Measurements from ENCODE around the gene TUBD1.
"Not testable (repeated sequence)": the region's sequence is repeated elsewhere in the genome, so short reads cannot be mapped to it uniquely, and the experiment has no call there.

TUBD1 gene

DNA sequence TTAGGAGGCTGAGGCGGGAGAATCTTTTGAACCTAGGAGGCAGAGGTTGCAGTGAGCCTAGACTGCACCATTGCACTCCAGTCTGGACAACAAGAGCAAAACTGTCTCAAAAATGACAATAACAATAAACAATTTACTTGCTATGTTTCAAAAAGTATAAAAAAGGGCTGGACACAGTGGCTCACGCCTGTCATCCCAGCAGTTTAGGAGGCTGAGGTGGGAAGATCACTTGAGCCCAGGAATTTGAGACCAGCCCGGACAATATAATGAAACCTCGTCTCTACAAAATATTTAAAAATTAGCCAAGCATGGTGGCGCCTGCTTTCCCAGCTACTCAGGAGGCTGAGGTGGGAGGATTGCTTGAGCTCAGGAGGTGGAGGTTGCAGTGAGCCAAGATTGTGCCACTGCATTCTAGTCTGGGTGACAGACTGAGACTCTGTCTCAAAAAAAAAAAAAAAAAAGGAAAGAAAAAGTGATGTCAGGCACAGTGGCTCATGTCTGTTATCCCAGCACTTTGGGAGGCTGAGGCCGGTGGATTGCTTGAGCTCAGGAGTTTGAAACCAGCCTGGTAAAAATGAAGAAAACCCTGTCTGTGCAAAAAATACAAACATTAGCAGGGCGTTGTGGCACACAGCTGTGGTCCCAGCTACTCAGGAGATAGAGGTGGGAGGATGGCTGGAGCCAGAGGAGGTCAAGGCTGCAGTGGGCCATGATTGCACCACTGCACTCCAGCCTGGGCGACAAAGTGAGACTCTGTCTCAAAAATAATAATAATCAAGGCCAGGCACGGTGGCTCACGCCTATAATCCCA, 38.6 kb downstream of the TUBD1 start:
- H3K36me3 ChIP-seq (ENCODE audit: insufficient read depth, low read length); H3K4me3 ChIP-seq (ENCODE audit: low read depth, low read length); H3K27me3 ChIP-seq (ENCODE audit: insufficient read depth, low read length); H3K79me2 ChIP-seq (ENCODE audit: control insufficient read depth, insufficient read depth, low read length, unreplicated experiment); H2AFZ ChIP-seq (ENCODE audit: low read length, unreplicated experiment): not testable (repeated sequence)
- Histone ChIP-seq H3K27ac (ENCODE audit: low read depth, low read length) (peak overlapping the region; percentile 73), H3K4me1 (ENCODE audit: control insufficient read depth, insufficient read depth, low read length, unreplicated experiment) (peaks cover 35% of the 10 kb centered on the region)

DNA sequence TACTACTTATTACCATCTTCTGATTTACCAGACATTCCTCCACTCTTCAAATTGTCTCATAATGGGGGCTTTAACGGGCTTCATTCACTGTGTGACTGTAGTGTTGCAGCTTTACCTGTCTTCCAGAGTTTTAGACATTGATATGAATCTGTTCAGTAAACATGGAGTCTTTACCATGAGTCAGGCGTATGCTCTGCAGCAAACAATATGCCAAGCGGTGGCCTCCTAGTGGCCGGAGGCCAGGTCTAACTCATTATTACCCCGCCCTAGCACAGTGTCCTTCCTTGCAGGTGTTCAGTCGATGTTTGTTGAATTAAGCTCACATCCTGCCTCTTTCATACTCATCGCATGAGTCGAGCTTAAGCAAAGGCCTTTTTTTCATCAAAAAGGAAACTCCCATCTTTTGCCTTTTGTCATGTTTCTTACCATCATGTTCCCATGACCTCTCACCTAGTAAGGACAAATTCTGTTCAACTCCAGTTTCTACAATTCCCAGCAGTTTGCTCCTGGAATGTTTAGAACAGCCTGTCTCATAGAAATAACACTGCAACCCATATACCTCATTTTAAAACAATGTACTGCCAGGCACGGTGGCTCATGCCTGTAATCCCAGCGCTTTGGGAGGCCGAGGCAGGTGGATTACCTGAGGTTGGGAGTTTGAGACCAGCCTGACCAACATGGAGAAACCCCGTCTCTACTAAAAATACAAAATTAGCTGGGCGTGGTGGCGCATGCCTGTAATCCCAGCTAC, 39.4 kb downstream of the TUBD1 start:
- H3K27ac ChIP-seq (ENCODE audit: low read depth, low read length), result peak overlapping the region; percentile 73
- no peaks in the 10 kb centered on the region for H3K36me3 ChIP-seq (ENCODE audit: insufficient read depth, low read length)
- H3K4me1 ChIP-seq (ENCODE audit: control insufficient read depth, insufficient read depth, low read length, unreplicated experiment), result peaks cover 39% of the 10 kb centered on the region
- no peaks in the 10 kb centered on the region for H3K27me3 ChIP-seq (ENCODE audit: insufficient read depth, low read length)
- H3K4me3 ChIP-seq (ENCODE audit: low read depth, low read length), result no peak overlapping the region
- no peaks in the 10 kb centered on the region for H3K79me2 ChIP-seq (ENCODE audit: control insufficient read depth, insufficient read depth, low read length, unreplicated experiment)
- no peak overlapping the region for H2AFZ ChIP-seq (ENCODE audit: low read length, unreplicated experiment)

DNA sequence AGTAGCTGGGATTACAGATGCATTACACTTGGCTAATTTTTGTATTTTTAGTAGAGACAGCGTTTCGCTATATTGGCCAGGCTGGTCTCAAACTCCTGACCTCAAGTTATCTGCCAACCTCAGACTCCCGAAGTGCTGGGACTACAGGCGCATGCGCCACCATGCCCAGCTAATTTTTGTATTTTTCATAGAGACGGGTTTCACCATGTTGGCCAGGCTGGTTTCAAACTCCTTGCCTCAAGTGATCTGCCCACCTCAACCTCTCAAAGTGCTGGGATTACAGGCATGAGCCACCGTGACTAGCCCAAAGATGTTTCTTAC, 39.9 kb downstream of the TUBD1 start:
- H3K36me3 ChIP-seq (ENCODE audit: insufficient read depth, low read length); H3K79me2 ChIP-seq (ENCODE audit: control insufficient read depth, insufficient read depth, low read length, unreplicated experiment); H3K4me3 ChIP-seq (ENCODE audit: low read depth, low read length); H3K27me3 ChIP-seq (ENCODE audit: insufficient read depth, low read length); H2AFZ ChIP-seq (ENCODE audit: low read length, unreplicated experiment): not testable (repeated sequence)
- Histone ChIP-seq H3K27ac (ENCODE audit: low read depth, low read length) (peak overlapping the region; percentile 73), H3K4me1 (ENCODE audit: control insufficient read depth, insufficient read depth, low read length, unreplicated experiment) (peaks cover 39% of the 10 kb centered on the region)

DNA sequence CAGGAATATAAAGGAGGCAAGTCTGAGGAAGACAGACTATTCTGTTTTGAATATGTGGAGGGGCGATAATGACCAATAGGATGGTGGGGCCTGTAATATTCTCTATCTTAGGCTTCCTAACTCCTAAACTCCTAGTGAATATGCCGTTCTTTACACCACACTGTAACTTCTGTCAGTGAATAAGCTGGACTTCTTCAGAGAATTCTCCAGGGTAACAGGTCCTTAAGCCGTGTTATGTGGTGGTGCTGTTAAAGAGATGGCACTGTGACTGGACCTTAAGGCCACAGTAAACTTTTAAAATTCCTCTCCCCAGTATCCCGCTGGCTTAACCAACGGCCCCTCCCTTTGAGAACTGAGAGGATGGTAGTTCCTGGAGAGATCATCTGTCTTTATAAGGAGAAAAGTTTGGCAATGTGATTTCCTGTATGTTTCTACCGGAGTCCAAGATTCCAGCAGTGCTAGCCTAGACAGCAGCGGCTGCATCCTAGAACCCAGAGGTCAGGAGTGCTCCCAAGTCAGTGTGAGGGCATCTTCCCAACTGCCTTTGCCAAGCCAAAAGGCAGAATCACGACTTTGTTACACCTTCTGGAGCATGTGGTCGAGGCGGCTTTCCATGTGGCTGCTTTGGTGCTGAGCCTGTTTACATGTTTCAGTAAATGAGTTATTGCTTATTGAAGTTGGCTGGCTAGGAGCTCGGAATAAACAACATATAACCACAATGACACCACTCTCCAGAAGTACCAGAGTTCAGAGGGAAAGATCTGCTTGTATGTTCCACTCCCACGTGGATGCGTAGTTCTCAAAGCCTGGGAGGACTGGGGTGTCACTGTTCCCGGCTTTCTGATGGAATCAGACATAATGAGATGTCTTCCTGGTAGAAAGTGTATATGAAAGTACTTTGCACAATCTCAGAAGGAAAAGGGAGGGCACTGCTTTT, 41.0 kb downstream of the TUBD1 start:
- Histone ChIP-seq H3K79me2 (ENCODE audit: control insufficient read depth, insufficient read depth, low read length, unreplicated experiment) (no peaks in the 10 kb centered on the region), H2AFZ (ENCODE audit: low read length, unreplicated experiment) (peak overlapping the region; percentile 58), H3K27me3 (ENCODE audit: insufficient read depth, low read length) (no peaks in the 10 kb centered on the region), H3K36me3 (ENCODE audit: insufficient read depth, low read length) (no peaks in the 10 kb centered on the region), H3K4me1 (ENCODE audit: control insufficient read depth, insufficient read depth, low read length, unreplicated experiment) (peaks cover 41% of the 10 kb centered on the region), H3K4me3 (ENCODE audit: low read depth, low read length) (peak overlapping the region; percentile 11; the same call in 1 of the 2 replicates), H3K27ac (ENCODE audit: low read depth, low read length) (peak overlapping the region; percentile 73)

DNA sequence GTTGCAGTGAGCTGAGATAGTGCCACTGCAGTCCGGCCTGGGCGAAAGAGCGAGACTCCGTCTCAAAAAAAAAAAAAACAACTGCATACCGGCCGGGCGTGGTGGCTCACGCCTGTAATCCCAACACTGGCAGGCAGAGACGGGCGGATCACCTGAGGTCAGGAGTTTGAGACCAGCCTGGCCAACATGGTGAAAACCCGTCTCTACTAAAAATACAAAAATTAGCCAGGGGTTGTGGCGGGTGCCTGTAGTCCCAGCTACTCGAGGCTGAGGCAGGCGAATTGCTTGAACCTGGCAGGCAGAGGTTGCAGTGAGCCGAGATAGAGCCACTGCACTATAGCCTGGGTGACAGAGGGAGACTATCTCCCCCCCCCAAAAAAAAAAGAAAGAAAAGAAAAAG, 42.4 kb downstream of the TUBD1 start:
- H3K36me3 ChIP-seq (ENCODE audit: insufficient read depth, low read length); H3K79me2 ChIP-seq (ENCODE audit: control insufficient read depth, insufficient read depth, low read length, unreplicated experiment); H3K27ac ChIP-seq (ENCODE audit: low read depth, low read length); H3K4me3 ChIP-seq (ENCODE audit: low read depth, low read length); H3K27me3 ChIP-seq (ENCODE audit: insufficient read depth, low read length); H2AFZ ChIP-seq (ENCODE audit: low read length, unreplicated experiment): not testable (repeated sequence)
- H3K4me1 ChIP-seq (ENCODE audit: control insufficient read depth, insufficient read depth, low read length, unreplicated experiment), result peaks cover 50% of the 10 kb centered on the region

DNA sequence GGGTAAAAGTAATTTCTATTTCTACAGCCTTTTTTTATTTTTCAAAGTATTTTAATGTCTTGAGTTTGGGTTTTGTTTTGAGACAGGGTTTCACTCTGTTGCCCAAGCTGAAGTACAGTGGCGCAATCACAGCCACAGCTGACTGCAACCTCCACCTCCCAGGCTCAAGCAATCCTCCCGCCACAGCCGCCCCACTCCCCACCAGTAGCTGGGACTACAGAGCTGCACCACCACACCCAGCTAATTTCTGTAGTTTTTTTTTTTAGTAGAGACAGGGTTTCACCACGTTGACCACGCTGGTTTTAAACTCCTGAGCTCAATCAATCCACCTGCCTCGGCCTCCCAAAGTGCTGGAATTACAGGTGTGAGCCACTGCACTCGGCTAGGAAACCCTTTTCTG, 44.0 kb downstream of the TUBD1 start:
- no peaks in the 10 kb centered on the region for H3K27me3 ChIP-seq (ENCODE audit: insufficient read depth, low read length)
- no peak overlapping the region for H2AFZ ChIP-seq (ENCODE audit: low read length, unreplicated experiment)
- no peaks in the 10 kb centered on the region for H3K79me2 ChIP-seq (ENCODE audit: control insufficient read depth, insufficient read depth, low read length, unreplicated experiment)
- H3K4me3 ChIP-seq (ENCODE audit: low read depth, low read length), result no peak overlapping the region
- H3K27ac ChIP-seq (ENCODE audit: low read depth, low read length), result peak overlapping the region; percentile 61
- H3K36me3 ChIP-seq (ENCODE audit: insufficient read depth, low read length), result no peaks in the 10 kb centered on the region
- peaks cover 54% of the 10 kb centered on the region for H3K4me1 ChIP-seq (ENCODE audit: control insufficient read depth, insufficient read depth, low read length, unreplicated experiment)

DNA sequence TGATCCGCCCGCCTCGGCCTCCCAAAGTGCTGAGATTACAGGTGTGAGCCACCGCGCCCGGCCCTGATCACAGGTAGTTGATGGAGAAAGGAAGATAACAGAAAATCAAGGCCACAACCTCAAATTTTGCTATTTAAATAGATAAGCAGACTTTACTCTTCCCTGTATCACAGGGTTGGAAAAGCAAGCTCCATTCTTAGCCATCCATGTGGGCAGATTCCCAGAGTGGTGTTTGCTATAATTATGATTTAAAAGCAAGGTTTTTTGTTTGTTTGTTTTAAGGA, 44.4 kb downstream of the TUBD1 start:
- H3K36me3 ChIP-seq (ENCODE audit: insufficient read depth, low read length), result no peaks in the 10 kb centered on the region
- H3K4me1 ChIP-seq (ENCODE audit: control insufficient read depth, insufficient read depth, low read length, unreplicated experiment), result peaks cover 49% of the 10 kb centered on the region
- no peaks in the 10 kb centered on the region for H3K79me2 ChIP-seq (ENCODE audit: control insufficient read depth, insufficient read depth, low read length, unreplicated experiment)
- peak overlapping the region; percentile 61 for H3K27ac ChIP-seq (ENCODE audit: low read depth, low read length)
- no peak overlapping the region for H2AFZ ChIP-seq (ENCODE audit: low read length, unreplicated experiment)
- no peak overlapping the region for H3K4me3 ChIP-seq (ENCODE audit: low read depth, low read length)
- H3K27me3 ChIP-seq (ENCODE audit: insufficient read depth, low read length), result no peaks in the 10 kb centered on the region

DNA sequence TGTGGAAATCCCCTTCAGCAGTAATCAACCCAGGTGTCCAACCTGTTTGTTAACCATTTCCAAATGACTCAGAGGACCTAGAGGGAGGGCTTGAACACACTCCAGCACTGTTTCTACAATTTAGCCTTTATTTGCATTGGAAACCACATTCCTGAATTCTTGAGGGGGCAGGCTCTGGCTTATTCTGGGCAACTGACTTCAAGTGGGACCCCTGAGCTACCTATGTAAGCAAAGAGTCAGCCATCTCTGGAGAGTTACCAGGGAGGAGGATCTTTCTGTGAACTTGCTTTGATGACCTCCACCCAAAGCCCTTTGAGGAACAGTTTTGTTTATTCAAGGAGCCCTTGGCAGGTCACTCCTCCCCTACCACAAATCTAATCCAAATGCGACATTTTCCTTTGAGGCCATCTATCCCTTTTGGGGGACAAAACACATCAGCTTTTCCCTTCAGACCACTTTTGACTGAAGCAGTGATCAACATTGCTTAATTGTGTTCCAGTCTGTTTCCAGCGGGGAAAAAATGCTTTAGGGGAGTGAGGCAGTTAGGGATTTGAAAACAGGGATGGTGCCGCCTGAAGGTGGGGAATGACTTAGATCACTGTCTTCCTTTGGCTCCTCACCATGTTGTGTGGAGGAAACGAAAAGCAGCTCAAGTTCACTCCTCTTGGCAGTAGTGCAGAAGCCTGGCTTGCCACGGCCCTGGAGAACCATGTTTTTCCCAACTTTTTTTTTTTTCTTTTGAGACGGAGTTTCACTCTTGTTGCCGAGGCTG, 46.2 kb downstream of the TUBD1 start:
- peaks cover 32% of the 10 kb centered on the region for H3K4me1 ChIP-seq (ENCODE audit: control insufficient read depth, insufficient read depth, low read length, unreplicated experiment)
- no peaks in the 10 kb centered on the region for H3K79me2 ChIP-seq (ENCODE audit: control insufficient read depth, insufficient read depth, low read length, unreplicated experiment)
- H3K4me3 ChIP-seq (ENCODE audit: low read depth, low read length), result peak overlapping the region; percentile 20; the same call in 1 of the 2 replicates
- H2AFZ ChIP-seq (ENCODE audit: low read length, unreplicated experiment), result no peak overlapping the region
- peaks cover 2% of the 10 kb centered on the region; the same call in 1 of the 2 replicates for H3K36me3 ChIP-seq (ENCODE audit: insufficient read depth, low read length)
- H3K27ac ChIP-seq (ENCODE audit: low read depth, low read length), result peak overlapping the region; percentile 99
- no peaks in the 10 kb centered on the region for H3K27me3 ChIP-seq (ENCODE audit: insufficient read depth, low read length)

DNA sequence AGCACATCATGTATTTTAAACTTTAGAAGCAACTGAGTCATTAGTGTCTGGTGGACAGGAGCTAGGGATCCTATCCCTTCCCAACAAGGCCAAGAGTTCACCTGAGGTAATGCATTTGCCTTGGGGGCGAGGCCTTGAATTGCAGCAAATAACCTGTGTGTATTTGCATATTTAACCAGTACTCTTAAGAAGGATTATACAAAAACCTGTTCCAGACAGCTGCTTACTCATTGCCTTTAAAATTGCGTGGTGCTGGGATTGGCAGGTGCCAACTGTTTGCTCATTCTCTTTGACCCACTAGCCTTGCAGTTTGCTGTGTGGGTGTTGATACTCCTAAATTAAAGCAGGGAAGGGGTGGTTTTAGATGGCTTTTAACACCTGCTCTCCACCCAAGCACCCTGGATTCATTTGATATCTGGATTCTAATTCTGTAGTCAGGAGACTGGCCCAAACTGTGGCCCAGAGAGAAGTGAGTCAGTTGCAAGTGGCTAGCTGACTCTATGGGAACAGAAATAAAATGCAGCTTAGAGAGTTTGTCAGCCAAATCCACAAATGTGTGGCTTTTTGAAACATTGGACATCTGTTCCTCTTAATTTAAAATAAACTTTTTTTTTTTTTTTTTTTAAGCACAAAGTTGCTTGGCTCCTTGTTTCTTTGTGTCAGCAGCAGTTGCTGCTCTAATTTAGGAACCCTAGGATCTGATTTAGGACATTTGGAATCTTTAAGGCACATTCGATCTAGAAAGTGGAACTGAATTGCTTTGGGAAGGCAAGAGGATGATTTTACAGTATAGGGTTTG, 46.9 kb downstream of the TUBD1 start:
- Histone ChIP-seq H3K27ac (ENCODE audit: low read depth, low read length) (peak overlapping the region; percentile 99), H3K4me3 (ENCODE audit: low read depth, low read length) (peak overlapping the region; percentile 20; the same call in 1 of the 2 replicates), H3K27me3 (ENCODE audit: insufficient read depth, low read length) (no peaks in the 10 kb centered on the region), H3K36me3 (ENCODE audit: insufficient read depth, low read length) (peaks cover 9% of the 10 kb centered on the region), H3K4me1 (ENCODE audit: control insufficient read depth, insufficient read depth, low read length, unreplicated experiment) (peaks cover 27% of the 10 kb centered on the region), H2AFZ (ENCODE audit: low read length, unreplicated experiment) (no peak overlapping the region), H3K79me2 (ENCODE audit: control insufficient read depth, insufficient read depth, low read length, unreplicated experiment) (peaks cover 7% of the 10 kb centered on the region)

All from ACC112 (cell line).